ENCODE results near the gene DLGAP1. TPM values are rescaled to one million over a fixed set of nuclear protein-coding genes. Genes with fewer than 3 reads are reported as not detected.

Gene DLGAP1
- total RNA-seq, 1 donor from 2014 or later = 13.6 TPM

DNA sequence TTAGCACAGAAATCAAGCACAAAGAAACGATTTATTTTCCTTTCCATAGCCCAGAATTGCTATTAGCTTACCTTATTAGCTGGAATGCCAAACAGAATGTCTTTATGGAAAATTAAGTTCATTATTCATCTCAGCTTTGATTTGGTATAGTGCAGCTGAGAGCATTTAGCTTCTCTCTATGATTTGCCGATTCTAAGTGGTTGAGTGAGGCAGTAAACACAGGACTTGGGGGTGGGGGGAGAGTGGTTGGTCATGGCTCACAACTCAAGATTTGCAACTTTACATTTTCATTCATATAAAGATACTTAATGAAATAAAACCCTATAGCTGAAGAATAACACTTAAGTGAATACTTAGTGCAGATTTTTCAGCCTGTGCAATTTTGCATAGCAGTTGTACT is 609.9 kb downstream of the DLGAP1 start:
- Mint-ChIP-seq H3K9me3 (ENCODE audit: unreplicated experiment) (no peaks in the 10 kb centered on the region), H3K36me3 (ENCODE audit: unreplicated experiment) (no peaks in the 10 kb centered on the region), H3K4me1 (ENCODE audit: low read depth, unreplicated experiment) (peaks cover 7% of the 10 kb centered on the region), H3K27me3 (ENCODE audit: unreplicated experiment) (no peaks in the 10 kb centered on the region), H3K27ac (ENCODE audit: unreplicated experiment) (no peak overlapping the region), H3K4me3 (ENCODE audit: unreplicated experiment) (no peak overlapping the region)
- TF ChIP-seq, protein P1, sequence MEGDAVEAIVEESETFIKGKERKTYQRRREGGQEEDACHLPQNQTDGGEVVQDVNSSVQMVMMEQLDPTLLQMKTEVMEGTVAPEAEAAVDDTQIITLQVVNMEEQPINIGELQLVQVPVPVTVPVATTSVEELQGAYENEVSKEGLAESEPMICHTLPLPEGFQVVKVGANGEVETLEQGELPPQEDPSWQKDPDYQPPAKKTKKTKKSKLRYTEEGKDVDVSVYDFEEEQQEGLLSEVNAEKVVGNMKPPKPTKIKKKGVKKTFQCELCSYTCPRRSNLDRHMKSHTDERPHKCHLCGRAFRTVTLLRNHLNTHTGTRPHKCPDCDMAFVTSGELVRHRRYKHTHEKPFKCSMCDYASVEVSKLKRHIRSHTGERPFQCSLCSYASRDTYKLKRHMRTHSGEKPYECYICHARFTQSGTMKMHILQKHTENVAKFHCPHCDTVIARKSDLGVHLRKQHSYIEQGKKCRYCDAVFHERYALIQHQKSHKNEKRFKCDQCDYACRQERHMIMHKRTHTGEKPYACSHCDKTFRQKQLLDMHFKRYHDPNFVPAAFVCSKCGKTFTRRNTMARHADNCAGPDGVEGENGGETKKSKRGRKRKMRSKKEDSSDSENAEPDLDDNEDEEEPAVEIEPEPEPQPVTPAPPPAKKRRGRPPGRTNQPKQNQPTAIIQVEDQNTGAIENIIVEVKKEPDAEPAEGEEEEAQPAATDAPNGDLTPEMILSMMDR (IDR thresholded peaks at IDR 0.05; ENCODE audit: partially characterized antibody, unreplicated experiment) = no peak
- DNase-seq = no peak

DNA sequence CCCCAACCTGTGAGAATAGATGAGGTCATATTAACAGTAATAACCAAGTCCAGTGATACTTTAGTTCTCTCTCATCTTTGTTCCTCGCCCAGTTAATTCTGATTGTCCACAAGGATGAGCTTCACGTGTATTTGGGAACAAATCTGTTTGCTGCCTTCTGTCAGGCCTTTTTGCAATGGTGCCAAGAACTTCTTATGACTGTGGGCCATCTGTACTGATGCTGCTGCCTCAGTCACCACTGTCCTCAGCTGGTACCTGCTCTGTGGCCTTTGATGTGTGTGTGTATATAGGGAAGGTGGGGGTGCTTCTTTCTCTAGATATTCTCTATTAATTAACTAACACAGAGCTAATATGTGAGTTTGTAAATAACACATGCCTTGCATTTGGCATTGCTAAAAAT is 612.3 kb downstream of the DLGAP1 start:
- DNase-seq = no peak
- no peaks in the 10 kb centered on the region for H3K36me3 Mint-ChIP-seq (ENCODE audit: unreplicated experiment)
- no peaks in the 10 kb centered on the region for H3K27me3 Mint-ChIP-seq (ENCODE audit: unreplicated experiment)
- no peaks in the 10 kb centered on the region for H3K9me3 Mint-ChIP-seq (ENCODE audit: unreplicated experiment)
- TF ChIP-seq, protein P1 (IDR thresholded peaks at IDR 0.05; ENCODE audit: partially characterized antibody, unreplicated experiment) = no peak
- H3K4me1 Mint-ChIP-seq (ENCODE audit: low read depth, unreplicated experiment) = peaks cover 13% of the 10 kb centered on the region
- no peak overlapping the region for H3K27ac Mint-ChIP-seq (ENCODE audit: unreplicated experiment)
- no peak overlapping the region for H3K4me3 Mint-ChIP-seq (ENCODE audit: unreplicated experiment)

DNA sequence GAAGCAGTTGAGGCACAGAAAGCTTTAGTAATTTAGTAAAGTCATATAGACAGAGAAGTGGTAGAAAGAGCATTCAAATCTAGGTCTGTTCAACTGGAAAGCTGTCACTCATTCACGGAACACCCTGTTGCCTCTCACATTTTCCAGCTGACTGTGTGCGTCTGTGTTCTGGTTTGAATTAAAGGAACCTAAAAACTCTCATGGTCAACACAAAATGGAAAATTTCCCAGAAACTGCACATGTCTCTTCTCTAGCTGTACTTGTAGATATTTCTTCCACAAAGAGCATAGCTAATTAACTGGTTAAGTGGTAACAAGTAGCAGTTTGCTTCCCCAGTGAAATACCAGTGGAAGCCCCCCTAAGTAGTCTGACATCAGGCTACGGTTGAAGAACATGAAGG is 614.3 kb downstream of the DLGAP1 start:
- Mint-ChIP-seq H3K27me3 (ENCODE audit: unreplicated experiment) (no peaks in the 10 kb centered on the region), H3K27ac (ENCODE audit: unreplicated experiment) (no peak overlapping the region), H3K4me3 (ENCODE audit: unreplicated experiment) (no peak overlapping the region), H3K36me3 (ENCODE audit: unreplicated experiment) (no peaks in the 10 kb centered on the region), H3K9me3 (ENCODE audit: unreplicated experiment) (no peaks in the 10 kb centered on the region), H3K4me1 (ENCODE audit: low read depth, unreplicated experiment) (peaks cover 13% of the 10 kb centered on the region)
- no peak for DNase-seq
- TF ChIP-seq, protein P1 (IDR thresholded peaks at IDR 0.05; ENCODE audit: partially characterized antibody, unreplicated experiment) = no peak

DNA sequence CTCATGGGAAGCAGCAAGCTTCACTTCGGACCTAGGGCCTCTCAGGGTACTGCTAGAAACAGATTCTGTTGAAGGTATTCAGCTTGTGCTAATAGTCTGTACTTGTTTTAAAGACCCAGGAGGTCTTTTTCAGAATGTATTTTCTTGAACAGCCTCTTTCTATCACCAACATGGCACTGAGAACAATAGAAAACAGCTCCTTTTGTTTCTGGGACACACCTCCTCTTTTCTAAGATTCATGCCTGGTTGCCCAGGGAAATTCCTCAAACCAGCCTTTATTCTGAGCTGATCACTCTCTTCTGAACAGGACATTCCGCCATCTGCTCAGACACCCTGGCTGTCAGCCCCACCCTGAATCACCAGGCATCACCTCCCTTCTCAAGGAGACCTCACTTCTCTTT is 615.5 kb downstream of the DLGAP1 start:
- H3K36me3 Mint-ChIP-seq (ENCODE audit: unreplicated experiment) = no peaks in the 10 kb centered on the region
- DNase-seq = no peak
- no peaks in the 10 kb centered on the region for H3K27me3 Mint-ChIP-seq (ENCODE audit: unreplicated experiment)
- TF ChIP-seq, protein P1 (IDR thresholded peaks at IDR 0.05; ENCODE audit: partially characterized antibody, unreplicated experiment) = no peak
- no peak overlapping the region for H3K27ac Mint-ChIP-seq (ENCODE audit: unreplicated experiment)
- no peaks in the 10 kb centered on the region for H3K9me3 Mint-ChIP-seq (ENCODE audit: unreplicated experiment)
- no peak overlapping the region for H3K4me3 Mint-ChIP-seq (ENCODE audit: unreplicated experiment)
- peaks cover 11% of the 10 kb centered on the region for H3K4me1 Mint-ChIP-seq (ENCODE audit: low read depth, unreplicated experiment)

DNA sequence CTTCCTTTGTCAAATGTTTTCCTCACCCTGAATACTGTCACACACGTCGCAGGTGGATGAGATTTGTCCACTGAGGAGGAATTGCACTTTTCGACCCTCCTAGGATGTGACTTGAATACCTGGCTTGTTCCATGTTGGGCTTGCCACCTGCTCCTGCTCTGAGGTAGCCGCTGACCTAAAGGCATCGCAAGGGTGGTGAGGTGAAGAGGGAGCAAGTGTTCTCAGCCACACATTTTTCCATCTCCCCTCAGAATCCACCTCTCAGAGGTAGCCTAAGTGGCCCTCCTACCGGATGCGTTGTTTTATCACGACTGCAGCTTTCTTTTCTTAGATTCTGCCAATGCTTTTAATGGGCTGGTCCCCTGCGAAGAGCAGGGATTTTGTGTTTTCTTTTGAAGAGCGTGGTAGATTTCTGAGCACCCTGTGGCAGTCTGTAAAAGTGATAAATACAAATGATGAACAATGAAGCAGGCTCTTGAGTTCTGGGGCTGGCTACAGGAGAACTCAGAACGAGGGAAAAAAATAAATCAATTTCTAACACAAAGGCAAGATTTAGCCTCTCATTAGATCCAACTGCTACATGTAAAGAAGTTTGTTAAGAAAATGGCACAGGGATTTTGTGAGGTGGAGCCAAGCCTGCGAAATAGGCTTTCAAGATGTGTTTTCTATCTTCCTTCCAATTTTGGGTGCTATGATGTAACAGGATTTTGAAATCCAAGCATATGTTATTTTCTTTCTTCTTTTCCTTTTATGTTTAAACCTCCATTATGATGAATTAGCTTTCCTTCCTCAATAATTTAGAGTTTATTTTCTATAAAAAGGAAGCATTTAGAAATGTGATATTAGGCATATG is 618.4 kb downstream of the DLGAP1 start:
- H3K36me3 Mint-ChIP-seq (ENCODE audit: unreplicated experiment) = no peaks in the 10 kb centered on the region
- H3K27me3 Mint-ChIP-seq (ENCODE audit: unreplicated experiment) = no peaks in the 10 kb centered on the region
- peaks cover 7% of the 10 kb centered on the region for H3K4me1 Mint-ChIP-seq (ENCODE audit: low read depth, unreplicated experiment)
- no peak for DNase-seq
- H3K9me3 Mint-ChIP-seq (ENCODE audit: unreplicated experiment) = no peaks in the 10 kb centered on the region
- no peak overlapping the region for H3K4me3 Mint-ChIP-seq (ENCODE audit: unreplicated experiment)
- H3K27ac Mint-ChIP-seq (ENCODE audit: unreplicated experiment) = no peak overlapping the region
- TF ChIP-seq, protein P1 (IDR thresholded peaks at IDR 0.05; ENCODE audit: partially characterized antibody, unreplicated experiment) = no peak
